Spleen (tissue), 7 donors: Measurements from ENCODE around the gene AFDN.

Experiments
- CTCF ChIP-seq, 11 experiments: fragments of 200-600 bp in 7 of 11; fragments of 450-650 bp in 4 of 11; sonication (generic) in 4 of 11; IDR thresholded peaks in 8 of 11; conservative IDR thresholded peaks in 3 of 11; 1 replicate in 7 of 11; 2 replicates in 4 of 11; pipeline versions ENCODE4 v1.4.0 to v1.8.0; 2016 to 2021; ENCODE audit warnings: antibody characterized with exemption in 11 of 11, inconsistent platforms in 4 of 11, mild to moderate bottlenecking in 1 of 11
- POLR2A ChIP-seq, 3 donors: fragments of 450-650 bp; IDR thresholded peaks; one replicate each; pipeline ENCODE4 v1.5.1; 2017; ENCODE audit warnings: antibody characterized with exemption in 3 of 3, mild to moderate bottlenecking in 1 of 3
- POLR2AphosphoS5 ChIP-seq, 3 donors: sonication (generic); formaldehyde crosslinking; IDR thresholded peaks; one replicate each; pipeline ENCODE4 v1.5.1; 2017; ENCODE audit warnings: antibody characterized with exemption in 3 of 3
- donor health status: DM: no; HTN: no; CAD: no; lungs with moderate emphysema.
- donor health status: DM: no; HTN: no; CAD: no.
- donor health status: DM: no; HTN: no; CAD: no.

GRCh38 chr6:167781066-167781767 is 45.5 kb upstream of the AFDN start:
- TF ChIP-seq CTCF (IDR thresholded peaks at IDR 0.05 in 8 of 11, conservative IDR thresholded peaks at IDR 0.05 in 3 of 11) (no peak), POLR2A (IDR thresholded peaks at IDR 0.05) (no peak), POLR2AphosphoS5 (IDR thresholded peaks at IDR 0.05) (no peak)
